Mesendoderm (in vitro differentiated cells): ENCODE results near the gene HERPUD2.
"Not testable (repeated sequence)": the region's sequence is repeated elsewhere in the genome, so short reads cannot be mapped to it uniquely, and the experiment has no call there.

Experiments
- DNase-seq: peaks from one replicate; pipeline ENCODE4 v3.0.0; 2013
- H2AK5ac ChIP-seq: 2 replicates; pipeline ENCODE4 v1.6.1; 2013; ENCODE audit warnings: low read length, inconsistent platforms
- H2BK120ac ChIP-seq: 2 replicates; pipeline ENCODE4 v1.6.1; 2013; ENCODE audit warnings: low read depth, mild to moderate bottlenecking, low read length, moderate library complexity, mixed read lengths
- H2BK15ac ChIP-seq: replicated peaks from 2 replicates; pipeline ENCODE4 v1.6.1; 2013; ENCODE audit warnings: low read depth, mild to moderate bottlenecking, moderate library complexity
- H2BK5ac ChIP-seq: 2 replicates; pipeline ENCODE4 v1.6.1; 2013; ENCODE audit warnings: low read length, inconsistent platforms
- H3K18ac ChIP-seq: 2 replicates; pipeline ENCODE4 v1.6.1; 2013; ENCODE audit warnings: mild to moderate bottlenecking, low read length, mixed read lengths
- H3K23ac ChIP-seq: one replicate; pipeline ENCODE4 v1.6.1; 2013; ENCODE audit warnings: low read length
- H3K27ac ChIP-seq: 2 replicates; pipeline ENCODE4 v1.5.1; 2013; ENCODE audit warnings: low read depth, mild to moderate bottlenecking, inconsistent platforms, low read length, moderate library complexity
- H3K27me3 ChIP-seq: 2 replicates; pipeline ENCODE4 v1.6.1; 2013; ENCODE audit warnings: low read length, control low read depth, mild to moderate bottlenecking, inconsistent platforms; ENCODE audit not compliant: insufficient read depth, poor library complexity
- H3K36me3 ChIP-seq: 2 replicates; pipeline ENCODE4 v1.6.1; 2013; ENCODE audit warnings: low read length, inconsistent platforms; ENCODE audit not compliant: control insufficient read depth, insufficient read depth
- H3K4ac ChIP-seq: one replicate; pipeline ENCODE4 v1.6.1; 2013; ENCODE audit warnings: low read depth, mild to moderate bottlenecking, low read length, moderate library complexity
- H3K4me1 ChIP-seq: 2 replicates; pipeline ENCODE4 v1.6.1; 2013; ENCODE audit warnings: low read depth, low read length, inconsistent platforms; ENCODE audit not compliant: control insufficient read depth
- H3K4me2 ChIP-seq: 2 replicates; pipeline ENCODE4 v1.6.1; 2013; ENCODE audit warnings: low read length
- H3K4me3 ChIP-seq: 2 replicates; pipeline ENCODE4 v1.5.1; 2013; ENCODE audit warnings: mild to moderate bottlenecking, low read length
- H3K56ac ChIP-seq: one replicate; pipeline ENCODE4 v1.6.1; 2013; ENCODE audit warnings: low read length
- H3K79me1 ChIP-seq: 2 replicates; pipeline ENCODE4 v1.6.1; 2013; ENCODE audit warnings: low read length, inconsistent platforms
- H3K79me2 ChIP-seq: 2 replicates; pipeline ENCODE4 v1.6.1; 2013; ENCODE audit warnings: mild to moderate bottlenecking, low read length; ENCODE audit not compliant: control insufficient read depth, insufficient read depth
- H3K9ac ChIP-seq: 2 replicates; pipeline ENCODE4 v1.6.1; 2013; ENCODE audit warnings: low read length, inconsistent platforms
- H4K5ac ChIP-seq: one replicate; pipeline ENCODE4 v1.6.1; 2013; ENCODE audit warnings: low read length
- H4K8ac ChIP-seq: one replicate; pipeline ENCODE4 v1.6.1; 2013; ENCODE audit warnings: low read depth, mild to moderate bottlenecking, control low read depth, low read length, moderate library complexity
- WGBS: extraction: QIAGEN DNeasy Blood & Tissue Kit; methylation state at CpG from one replicate; pipeline ENCODE4 v1.1.7; 2013; ENCODE audit warnings: low lambda C conversion rate, missing lambda C conversion rate; ENCODE audit not compliant: insufficient coverage; ENCODE audit errors: extremely low coverage; 5-methylcytosine and 5-hydroxymethylcytosine counted together

The HERPUD2 gene

DNA sequence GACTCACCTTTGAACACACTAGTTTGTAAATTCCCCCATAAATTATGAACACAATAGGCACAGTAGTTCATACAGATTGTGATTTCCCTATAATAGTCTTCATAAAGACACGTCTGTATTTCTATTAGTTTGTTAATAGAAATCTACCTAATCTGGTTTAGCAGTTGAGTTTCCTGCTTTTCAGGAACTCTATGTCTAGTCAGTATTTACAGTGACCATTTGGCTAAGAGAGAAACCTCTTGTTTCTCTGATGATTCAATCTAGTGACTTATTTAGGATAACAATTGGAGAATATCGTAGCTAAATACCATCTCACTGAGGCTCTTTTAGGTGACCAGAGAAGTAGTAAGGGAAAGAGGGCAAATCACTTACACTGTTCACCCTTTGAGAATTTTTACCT lies 5.9 kb upstream of the HERPUD2 start:
- no peaks in the 10 kb centered on the region for H3K79me1 ChIP-seq
- no peak overlapping the region for H2AK5ac ChIP-seq
- no CpG with 5 or more reads among the region's 2 CpGs for WGBS
- no peak overlapping the region for H2BK120ac ChIP-seq
- no peak for DNase-seq
- no peak overlapping the region for H4K5ac ChIP-seq
- no peaks in the 10 kb centered on the region for H3K36me3 ChIP-seq
- no peak overlapping the region for H3K4me2 ChIP-seq
- H3K27me3 ChIP-seq = no peaks in the 10 kb centered on the region
- no peak overlapping the region for H3K9ac ChIP-seq
- H4K8ac ChIP-seq = no peak overlapping the region
- no peak overlapping the region for H2BK5ac ChIP-seq
- H3K27ac ChIP-seq = no peak overlapping the region
- no peaks in the 10 kb centered on the region for H3K79me2 ChIP-seq
- H3K23ac ChIP-seq = no peak overlapping the region
- H3K4ac ChIP-seq = no peak overlapping the region
- no peak overlapping the region for H3K56ac ChIP-seq
- peaks cover 2% of the 10 kb centered on the region for H3K4me1 ChIP-seq
- H3K4me3 ChIP-seq = no peak overlapping the region
- no peak overlapping the region for H2BK15ac ChIP-seq
- no peak overlapping the region for H3K18ac ChIP-seq

DNA sequence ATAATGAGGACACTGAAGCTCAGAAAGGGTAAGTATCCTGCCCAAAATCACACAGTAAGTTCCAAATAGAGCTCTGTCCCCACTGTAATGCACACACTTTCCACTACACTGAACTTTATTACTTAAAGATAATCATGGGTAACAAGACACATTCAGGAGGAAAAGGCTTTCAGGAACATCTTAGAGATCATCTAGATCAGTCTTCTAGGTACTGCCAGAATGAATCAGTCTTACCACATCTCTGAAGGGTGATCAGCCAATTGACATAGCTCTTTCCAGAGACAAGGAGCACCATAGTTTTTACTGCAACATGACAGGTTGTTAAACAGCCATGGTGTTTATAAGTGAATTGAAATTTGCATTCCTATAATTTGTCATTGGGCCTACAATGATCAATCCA lies 5.4 kb upstream of the HERPUD2 start:
- Histone ChIP-seq H3K27me3 (no peaks in the 10 kb centered on the region), H3K79me2 (no peaks in the 10 kb centered on the region), H2AK5ac (no peak overlapping the region), H3K4me2 (no peak overlapping the region), H3K23ac (no peak overlapping the region), H4K8ac (no peak overlapping the region), H3K56ac (no peak overlapping the region), H3K4ac (no peak overlapping the region), H3K9ac (no peak overlapping the region), H2BK120ac (no peak overlapping the region), H2BK5ac (no peak overlapping the region), H3K4me1 (peaks cover 3% of the 10 kb centered on the region), H3K79me1 (peaks cover 2% of the 10 kb centered on the region), H3K18ac (no peak overlapping the region), H4K5ac (no peak overlapping the region), H3K27ac (no peak overlapping the region), H3K4me3 (no peak overlapping the region), H3K36me3 (no peaks in the 10 kb centered on the region), H2BK15ac (no peak overlapping the region)
- no peak for DNase-seq

DNA sequence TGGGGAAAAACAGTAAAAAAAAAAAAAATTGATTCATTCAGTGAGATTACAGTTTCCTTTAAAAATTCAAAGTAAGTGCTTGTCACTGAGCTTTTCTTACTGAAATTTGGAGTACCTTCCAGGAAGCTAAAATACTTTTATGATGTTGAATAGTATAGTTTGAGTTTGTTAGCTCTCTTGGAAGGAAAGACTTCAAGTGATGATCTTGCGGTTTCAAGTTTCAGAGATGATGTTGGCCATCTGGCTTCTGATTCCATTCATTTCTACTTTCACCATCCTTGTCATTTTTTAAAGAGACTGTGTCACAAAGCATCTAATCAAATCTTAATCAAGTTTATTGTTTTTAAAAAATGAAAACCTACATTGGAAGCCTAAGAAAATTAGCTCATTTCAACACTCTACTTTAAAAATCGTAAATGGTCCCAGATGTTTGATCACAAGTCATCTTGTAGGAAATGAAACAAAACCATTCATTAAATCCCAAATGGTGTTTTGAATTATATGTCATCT lies 4.9 kb upstream of the HERPUD2 start:
- DNase-seq = no peak
- H3K4me1 ChIP-seq = peaks cover 3% of the 10 kb centered on the region
- no CpG with 5 or more reads among the region's 2 CpGs for WGBS

DNA sequence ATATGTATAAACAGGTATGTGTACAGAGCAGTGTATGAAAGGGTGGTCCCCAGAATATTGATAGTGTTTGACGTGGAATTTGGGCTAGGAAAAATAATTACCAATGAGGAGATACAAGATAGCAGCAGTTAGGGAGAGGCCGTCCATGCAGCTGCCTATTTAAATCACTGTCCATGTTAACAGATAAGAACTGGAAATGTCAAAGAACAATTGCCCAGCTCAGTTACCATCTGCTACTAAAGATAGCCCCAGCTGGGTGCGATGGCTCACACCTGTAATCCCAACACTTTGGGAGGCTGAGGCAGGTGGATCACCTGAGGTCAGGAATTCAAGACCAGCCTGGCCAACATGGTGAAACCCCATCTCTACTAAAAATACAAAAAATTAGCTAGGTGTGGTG lies 3.4 kb upstream of the HERPUD2 start:
- H4K8ac ChIP-seq, H3K4me1 ChIP-seq, H2BK120ac ChIP-seq, H4K5ac ChIP-seq, H3K56ac ChIP-seq, H3K79me1 ChIP-seq, H3K27ac ChIP-seq, H3K79me2 ChIP-seq, H3K36me3 ChIP-seq, H2AK5ac ChIP-seq, H2BK15ac ChIP-seq, H3K27me3 ChIP-seq, H3K4ac ChIP-seq, H3K23ac ChIP-seq, H3K4me3 ChIP-seq, H3K18ac ChIP-seq, H3K9ac ChIP-seq, DNase-seq, H3K4me2 ChIP-seq, H2BK5ac ChIP-seq: not testable (repeated sequence)
- WGBS = no CpG with 5 or more reads among the region's 3 CpGs

More for the DNA sequence above, 4.9 kb upstream of the HERPUD2 start:
- no peak overlapping the region for H3K23ac ChIP-seq
- H3K4ac ChIP-seq = no peak overlapping the region
- no peak overlapping the region for H3K9ac ChIP-seq
- no peak overlapping the region for H3K56ac ChIP-seq
- no peak overlapping the region for H4K8ac ChIP-seq
- no peak overlapping the region for H3K27ac ChIP-seq
- peaks cover 4% of the 10 kb centered on the region for H3K79me1 ChIP-seq
- H2BK5ac ChIP-seq = no peak overlapping the region
- H2BK120ac ChIP-seq = no peak overlapping the region
- H3K4me2 ChIP-seq = no peak overlapping the region
- no peak overlapping the region for H4K5ac ChIP-seq
- H3K18ac ChIP-seq = no peak overlapping the region
- no peak overlapping the region for H2AK5ac ChIP-seq
- H3K4me3 ChIP-seq = no peak overlapping the region
- no peak overlapping the region for H2BK15ac ChIP-seq
- H3K79me2 ChIP-seq = no peaks in the 10 kb centered on the region
- no peaks in the 10 kb centered on the region for H3K36me3 ChIP-seq
- no peaks in the 10 kb centered on the region for H3K27me3 ChIP-seq

DNA sequence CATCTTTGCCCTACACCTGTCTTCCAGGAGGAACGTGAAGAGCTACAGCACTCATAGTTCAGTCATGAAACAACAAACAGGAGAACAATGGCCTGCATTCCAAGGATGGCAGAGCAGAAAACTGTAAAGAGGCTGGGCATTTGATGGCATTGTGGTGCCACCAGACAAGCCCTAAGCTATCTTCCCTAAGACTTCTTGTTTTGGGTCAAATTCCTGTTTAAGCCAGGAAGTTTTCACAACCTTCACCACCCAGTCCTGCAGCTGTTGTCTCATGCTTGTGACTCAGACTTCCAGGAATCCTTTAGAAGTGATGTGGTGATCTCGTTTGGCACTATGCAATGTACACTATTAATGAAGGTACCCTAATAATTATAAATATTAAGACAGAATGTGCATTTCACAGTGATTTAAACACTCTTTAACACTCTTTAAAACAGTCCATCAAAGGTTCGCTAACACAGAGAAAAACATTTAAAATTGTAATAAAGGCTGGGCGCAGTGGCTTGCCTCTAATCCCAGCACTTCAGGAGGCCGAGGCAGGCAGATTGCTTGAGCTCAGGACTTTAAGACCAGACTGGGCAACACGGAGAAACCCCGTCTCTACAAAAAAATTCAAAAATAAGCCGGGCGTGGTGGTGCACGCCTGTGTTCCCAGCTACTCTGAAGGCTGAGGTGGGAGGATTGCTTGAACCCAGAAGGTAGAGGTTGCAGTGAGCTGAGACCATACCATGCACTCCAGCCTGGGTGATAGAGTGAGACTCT lies 2.7 kb upstream of the HERPUD2 start:
- no peak overlapping the region for H3K27ac ChIP-seq
- DNase-seq = peak; percentile 71

DNA sequence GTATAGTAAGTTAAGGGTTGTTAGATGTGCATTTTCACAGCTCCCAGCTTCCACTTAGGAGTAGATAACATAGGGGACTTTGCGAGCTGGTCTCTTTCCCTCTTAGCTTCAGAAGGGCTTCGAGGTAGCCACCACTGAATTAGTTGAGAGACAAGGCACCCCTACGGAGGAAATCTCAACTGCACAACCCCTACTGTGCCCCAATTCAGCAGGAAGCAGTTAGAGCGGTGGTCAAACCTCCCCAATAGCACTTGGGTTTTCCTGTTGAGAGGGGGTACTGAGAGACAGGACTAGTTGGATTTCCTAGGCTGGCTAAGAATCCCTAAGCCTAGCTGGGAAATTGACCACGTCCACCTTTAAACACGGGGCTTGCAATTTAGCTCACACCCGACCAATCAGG lies 1.1 kb upstream of the HERPUD2 start:
- Histone ChIP-seq H3K27ac (no peak overlapping the region), H3K79me1 (peaks cover 10% of the 10 kb centered on the region), H3K36me3 (no peaks in the 10 kb centered on the region), H2BK15ac (no peak overlapping the region), H3K18ac (no peak overlapping the region), H2AK5ac (no peak overlapping the region), H3K27me3 (no peaks in the 10 kb centered on the region), H2BK5ac (no peak overlapping the region), H4K8ac (no peak overlapping the region), H3K4ac (no peak overlapping the region), H3K9ac (peak overlapping the region; percentile 29), H3K79me2 (peaks cover 2% of the 10 kb centered on the region), H3K56ac (no peak overlapping the region), H2BK120ac (no peak overlapping the region), H3K4me2 (peak overlapping the region; percentile 7), H3K4me1 (peaks cover 11% of the 10 kb centered on the region), H4K5ac (no peak overlapping the region), H3K23ac (no peak overlapping the region), H3K4me3 (no peak overlapping the region)
- no peak for DNase-seq
- no CpG with 5 or more reads among the region's 7 CpGs for WGBS

More for the DNA sequence above, 2.7 kb upstream of the HERPUD2 start:
- no peak overlapping the region for H2BK5ac ChIP-seq
- H3K4me1 ChIP-seq = peaks cover 3% of the 10 kb centered on the region
- no peak overlapping the region for H3K9ac ChIP-seq
- no peak overlapping the region for H3K4ac ChIP-seq
- no peak overlapping the region for H4K8ac ChIP-seq
- H2BK120ac ChIP-seq = no peak overlapping the region
- H4K5ac ChIP-seq = no peak overlapping the region
- no peak overlapping the region for H2BK15ac ChIP-seq
- H3K23ac ChIP-seq = no peak overlapping the region
- no peak overlapping the region for H2AK5ac ChIP-seq
- peaks cover 9% of the 10 kb centered on the region for H3K79me1 ChIP-seq
- H3K56ac ChIP-seq = no peak overlapping the region
- no peaks in the 10 kb centered on the region for H3K27me3 ChIP-seq
- H3K36me3 ChIP-seq = no peaks in the 10 kb centered on the region
- H3K4me3 ChIP-seq = no peak overlapping the region
- peaks cover 2% of the 10 kb centered on the region for H3K79me2 ChIP-seq
- H3K18ac ChIP-seq = no peak overlapping the region
- WGBS = no CpG with 5 or more reads among the region's 10 CpGs
- H3K4me2 ChIP-seq = no peak overlapping the region
